A673 (cell line): Measurements from ENCODE around the gene MED23. TPM values are rescaled to one million over a fixed set of nuclear protein-coding genes. Genes with fewer than 3 reads are reported as not detected.

Experiments
- BruUV-seq: library from RNA; stranded (reverse); fragments of 400-500 nt; replicated peaks from 2 replicates; lab custom pipeline; 2021; lab: Mats Ljungman, UMichigan
- CTCF ChIA-PET: fragments of 300-600 bp; sonication (Branson Sonifier 250); formaldehyde crosslinking; loops from one replicate; lab custom pipeline; 2022; ENCODE audit warnings: antibody characterized with exemption; lab: Charles Lee
- POLR2A ChIA-PET: fragments of 300-600 bp; sonication (Branson Sonifier 250); formaldehyde crosslinking; loops from one replicate; lab custom pipeline; 2022; ENCODE audit warnings: antibody characterized with exemption; ENCODE audit not compliant: low non-redundant PET; lab: Charles Lee
- DNase-seq: peaks from one replicate; pipeline ENCODE4 v3.0.0-alpha.2; 2015; ENCODE audit warnings: low spot score
- H3K27ac ChIP-seq: fragments of 200-600 bp; sonication (generic); 2 replicates; pipeline ENCODE4 v1.5.1; 2016; ENCODE audit warnings: mixed run types, low read depth, mild to moderate bottlenecking, mixed read lengths, antibody characterized with exemption, low read length; ENCODE audit not compliant: poor library complexity, severe bottlenecking
- H3K27me3 ChIP-seq: fragments of 200-600 bp; sonication (generic); replicated peaks from 2 replicates; pipeline ENCODE4 v1.6.1; 2017; ENCODE audit warnings: mixed run types, low read depth, mild to moderate bottlenecking, mixed read lengths, antibody characterized with exemption, low read length; ENCODE audit not compliant: insufficient read depth, poor library complexity
- H3K36me3 ChIP-seq: fragments of 200-600 bp; sonication (generic); 2 replicates; pipeline ENCODE4 v1.6.1; 2016; ENCODE audit warnings: mixed run types, mild to moderate bottlenecking, mixed read lengths, antibody characterized with exemption, low read length; ENCODE audit not compliant: insufficient read depth, poor library complexity, severe bottlenecking
- H3K4me1 ChIP-seq: fragments of 200-600 bp; sonication (generic); 2 replicates; pipeline ENCODE4 v1.6.1; 2017; ENCODE audit warnings: mixed run types, mild to moderate bottlenecking, mixed read lengths, antibody characterized with exemption, low read length; ENCODE audit not compliant: insufficient read depth, poor library complexity, severe bottlenecking
- H3K4me3 ChIP-seq: fragments of 200-600 bp; sonication (generic); 2 replicates; pipeline ENCODE4 v1.5.1; 2016; ENCODE audit warnings: low read depth, mixed run types, mild to moderate bottlenecking, mixed read lengths, low read length; ENCODE audit not compliant: poor library complexity, severe bottlenecking
- H3K9me3 ChIP-seq: fragments of 200-600 bp; sonication (generic); 2 replicates; pipeline ENCODE4 v1.6.1; 2016; ENCODE audit warnings: mixed run types, low read depth, mild to moderate bottlenecking, mixed read lengths, antibody characterized with exemption, low read length; ENCODE audit not compliant: poor library complexity, severe bottlenecking
- CTCF ChIP-seq: fragments of 300-800, 200-600 bp; sonication (generic); conservative IDR thresholded peaks from 2 replicates; pipeline ENCODE4 v1.5.1; 2017; ENCODE audit warnings: low read depth, mild to moderate bottlenecking, antibody characterized with exemption, low read length, moderate library complexity, mixed read lengths
- EZH2 ChIP-seq: fragments of 200-600 bp; sonication (generic); IDR thresholded peaks from 2 replicates; pipeline ENCODE4 v1.6.1; 2017; ENCODE audit warnings: borderline replicate concordance, low read depth, mild to moderate bottlenecking, mixed read lengths, antibody characterized with exemption, low read length; ENCODE audit not compliant: poor library complexity, severe bottlenecking
- intact Hi-C: fragments of 100-400 bp; cut with micrococcal nuclease; formaldehyde crosslinking; loops from one replicate; pipeline ENCODE4 v1.10.0; 2022; ENCODE audit not compliant: unreplicated experiment
- total RNA-seq: library from RNA; stranded (reverse); gene quantifications from 2 replicates; pipeline ENCODE4 v1.2.3, GENCODE V29; 2021

MED23 gene
- total RNA-seq, 1 experiment from 2014 or later = 32.3 TPM

GRCh38 chr6:131588643-131589042, 39.4 kb downstream of the MED23 start:
- Histone ChIP-seq H3K4me1 (no peaks in the 10 kb centered on the region), H3K4me3 (no peak overlapping the region), H3K9me3 (no peaks in the 10 kb centered on the region), H3K27me3 (no peaks in the 10 kb centered on the region), H3K36me3 (peaks cover 83% of the 10 kb centered on the region), H3K27ac (no peak overlapping the region)
- TF ChIP-seq EZH2 (no peak), CTCF (no peak)
- POLR2A ChIA-PET = no interaction called here
- intact Hi-C loops = no loop called here
- DNase-seq = no peak
- CTCF ChIA-PET = no interaction called here
- no TSS peak for BruUV-seq

GRCh38 chr6:131587909-131588308, 40.1 kb downstream of the MED23 start:
- H3K27ac ChIP-seq = no peak overlapping the region
- TF ChIP-seq EZH2 (no peak), CTCF (no peak)
- BruUV-seq = no TSS peak
- CTCF ChIA-PET = no interaction called here
- H3K4me1 ChIP-seq = no peaks in the 10 kb centered on the region
- H3K4me3 ChIP-seq = no peak overlapping the region
- H3K27me3 ChIP-seq = no peaks in the 10 kb centered on the region
- DNase-seq = no peak
- intact Hi-C loops = no loop called here
- H3K36me3 ChIP-seq = peaks cover 83% of the 10 kb centered on the region
- POLR2A ChIA-PET = no interaction called here
- no peaks in the 10 kb centered on the region for H3K9me3 ChIP-seq

GRCh38 chr6:131586543-131586942, 41.5 kb downstream of the MED23 start:
- intact Hi-C loops = no loop called here
- Histone ChIP-seq H3K36me3 (peaks cover 76% of the 10 kb centered on the region), H3K4me1 (no peaks in the 10 kb centered on the region), H3K9me3 (no peaks in the 10 kb centered on the region), H3K4me3 (no peak overlapping the region), H3K27me3 (no peaks in the 10 kb centered on the region), H3K27ac (no peak overlapping the region)
- POLR2A ChIA-PET = no interaction called here
- no peak for DNase-seq
- TF ChIP-seq CTCF = no peak
- TF ChIP-seq EZH2 = no peak
- no TSS peak for BruUV-seq
- CTCF ChIA-PET = interaction anchor here (0.7 kb wide), 1 partner anchor 53 kb away, joined by 5 read pairs; no protein-coding TSS in a partner anchor
